PC-3 (cell line): ENCODE measurements around the gene COL25A1.

Source experiments
- CTCF ChIP-seq: fragments of 300-600 bp; sonication (generic); conservative IDR thresholded peaks from 2 replicates; pipeline ENCODE4 v1.5.1; 2017; ENCODE audit warnings: antibody characterized with exemption, low read depth, mild to moderate bottlenecking, low read length
- EZH2 ChIP-seq: fragments of 300-600 bp; sonication (generic); IDR thresholded peaks from one replicate; pipeline ENCODE4 v1.6.1; 2017; ENCODE audit warnings: antibody characterized with exemption, mild to moderate bottlenecking, low read length; ENCODE audit not compliant: unreplicated experiment
- EZH2phosphoT487 ChIP-seq: fragments of 300-600 bp; sonication (generic); IDR thresholded peaks from 2 replicates; pipeline ENCODE4 v1.6.1; 2018; ENCODE audit warnings: mild to moderate bottlenecking, antibody characterized with exemption, low read length, borderline replicate concordance

- TF ChIP-seq EZH2phosphoT487 (no peak), CTCF (no peak), EZH2 (no peak)
These were observed 67.9 kb downstream of the COL25A1 start for GRCh38 chr4:109234596-109234995.
